ENCODE measurements around the gene ANOS1. TPM values are rescaled to one million over a fixed set of nuclear protein-coding genes. Genes with fewer than 3 reads are reported as not detected.

ANOS1 gene
- total RNA-seq, 1 donor from 2014 or later: 45.7 TPM

DNA sequence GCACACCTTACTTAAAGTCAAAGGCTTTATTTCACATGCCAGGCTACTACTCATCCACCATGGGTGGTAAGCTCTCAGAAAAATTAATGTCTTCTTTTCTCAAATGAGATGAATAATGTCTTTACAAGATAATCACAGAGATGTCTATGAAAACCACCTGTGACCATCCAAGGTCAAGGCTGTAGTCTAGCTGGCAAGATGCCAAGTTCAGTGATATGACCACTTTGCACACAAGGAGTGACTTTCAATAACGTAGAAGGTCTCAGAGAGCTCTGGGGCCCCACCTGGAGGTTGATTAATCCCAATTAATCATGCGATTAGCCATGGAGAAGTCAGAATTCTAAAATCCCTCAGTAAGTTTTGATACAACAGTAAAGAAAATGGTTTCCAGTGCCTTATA lies 20.5 kb downstream of the ANOS1 start:
- Histone ChIP-seq H3K36me3 (no peaks in the 10 kb centered on the region), H2AFZ (replicated peaks) (no peak overlapping the region), H3K9ac (no peak overlapping the region), H3K27ac (no peak overlapping the region), H3K4me3 (no peak overlapping the region), H3K79me2 (ENCODE audit: low read depth) (peaks cover 74% of the 10 kb centered on the region), H4K20me1 (ENCODE audit: low read depth) (no peaks in the 10 kb centered on the region), H3K4me2 (no peak overlapping the region), H3F3A (ENCODE audit: low read depth) (no peaks in the 10 kb centered on the region), H3K9me3 (ENCODE audit: low read depth) (no peaks in the 10 kb centered on the region), H3K27me3 (no peaks in the 10 kb centered on the region), H3K4me1 (no peaks in the 10 kb centered on the region)
- Mint-ChIP-seq H3K4me1 (no peaks in the 10 kb centered on the region), H3K4me3 (no peak overlapping the region), H3K9me3 (peaks cover 6% of the 10 kb centered on the region), H3K36me3 (peaks cover 7% of the 10 kb centered on the region), H3K27me3 (ENCODE audit: insufficient read depth, low read depth) (no peaks in the 10 kb centered on the region), H3K27ac (no peak overlapping the region)
- no peak for TF ChIP-seq EZH2 (IDR thresholded peaks at IDR 0.05)
- TF ChIP-seq, protein P1, sequence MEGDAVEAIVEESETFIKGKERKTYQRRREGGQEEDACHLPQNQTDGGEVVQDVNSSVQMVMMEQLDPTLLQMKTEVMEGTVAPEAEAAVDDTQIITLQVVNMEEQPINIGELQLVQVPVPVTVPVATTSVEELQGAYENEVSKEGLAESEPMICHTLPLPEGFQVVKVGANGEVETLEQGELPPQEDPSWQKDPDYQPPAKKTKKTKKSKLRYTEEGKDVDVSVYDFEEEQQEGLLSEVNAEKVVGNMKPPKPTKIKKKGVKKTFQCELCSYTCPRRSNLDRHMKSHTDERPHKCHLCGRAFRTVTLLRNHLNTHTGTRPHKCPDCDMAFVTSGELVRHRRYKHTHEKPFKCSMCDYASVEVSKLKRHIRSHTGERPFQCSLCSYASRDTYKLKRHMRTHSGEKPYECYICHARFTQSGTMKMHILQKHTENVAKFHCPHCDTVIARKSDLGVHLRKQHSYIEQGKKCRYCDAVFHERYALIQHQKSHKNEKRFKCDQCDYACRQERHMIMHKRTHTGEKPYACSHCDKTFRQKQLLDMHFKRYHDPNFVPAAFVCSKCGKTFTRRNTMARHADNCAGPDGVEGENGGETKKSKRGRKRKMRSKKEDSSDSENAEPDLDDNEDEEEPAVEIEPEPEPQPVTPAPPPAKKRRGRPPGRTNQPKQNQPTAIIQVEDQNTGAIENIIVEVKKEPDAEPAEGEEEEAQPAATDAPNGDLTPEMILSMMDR (IDR thresholded peaks at IDR 0.05): no peak
- no peak for TF ChIP-seq EZH2phosphoT487 (IDR thresholded peaks at IDR 0.05)
- DNase-seq (ENCODE audit: low spot score): no peak

DNA sequence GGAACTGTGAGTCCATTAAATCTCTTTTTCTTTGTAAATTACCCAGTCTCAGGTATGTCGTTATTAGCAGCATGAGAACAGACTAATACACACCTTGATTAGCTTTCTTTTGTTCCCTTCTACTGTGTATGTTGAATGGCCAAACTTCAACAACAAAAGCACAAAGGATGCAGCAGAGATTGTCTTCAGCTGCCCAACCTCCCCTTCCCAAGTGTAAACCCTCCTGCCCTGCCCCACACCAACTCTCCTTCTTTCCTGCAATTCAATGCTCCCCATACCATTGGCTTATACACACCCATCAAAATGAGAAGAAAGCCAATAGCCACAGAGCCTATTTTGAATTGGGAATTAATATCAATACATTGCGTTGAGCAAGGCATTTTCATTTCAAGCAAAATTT lies 27.8 kb downstream of the ANOS1 start:
- no peak overlapping the region for H3K4me3 Mint-ChIP-seq

DNA sequence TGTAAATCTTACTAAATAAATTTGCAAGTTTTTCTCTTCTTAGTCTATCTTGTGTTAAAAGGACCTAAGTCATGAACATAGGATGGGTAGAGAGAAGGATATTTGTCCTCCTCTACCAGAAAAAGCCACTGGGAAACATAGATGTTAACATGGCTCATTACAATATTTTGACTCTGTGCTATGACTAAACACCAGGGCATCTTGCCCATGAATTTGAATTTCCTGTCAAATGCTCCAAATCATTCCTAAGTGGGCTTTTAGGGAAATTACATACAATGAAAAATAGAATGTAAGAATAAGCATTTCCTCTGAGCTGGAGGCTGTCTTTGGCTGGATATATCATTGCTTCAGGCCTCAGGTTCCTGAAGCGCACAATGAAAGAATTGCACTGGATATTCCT lies 39.1 kb downstream of the ANOS1 start:
- Histone ChIP-seq H3K9ac (no peak overlapping the region), H3F3A (ENCODE audit: low read depth) (peaks cover 32% of the 10 kb centered on the region), H3K79me2 (ENCODE audit: low read depth) (peaks cover 11% of the 10 kb centered on the region), H3K27ac (no peak overlapping the region), H4K20me1 (ENCODE audit: low read depth) (no peaks in the 10 kb centered on the region), H3K36me3 (no peaks in the 10 kb centered on the region), H2AFZ (replicated peaks) (no peak overlapping the region), H3K9me3 (ENCODE audit: low read depth) (peaks cover 13% of the 10 kb centered on the region), H3K4me1 (peaks cover 25% of the 10 kb centered on the region), H3K27me3 (no peaks in the 10 kb centered on the region), H3K4me2 (no peak overlapping the region), H3K4me3 (no peak overlapping the region)
- H3K27me3 Mint-ChIP-seq (ENCODE audit: insufficient read depth, low read depth): peaks cover 6% of the 10 kb centered on the region
- no peak for DNase-seq (ENCODE audit: low spot score)
- peaks cover 17% of the 10 kb centered on the region for H3K36me3 Mint-ChIP-seq
- H3K27ac Mint-ChIP-seq: no peak overlapping the region
- TF ChIP-seq, protein P1 (IDR thresholded peaks at IDR 0.05): no peak
- no peak for TF ChIP-seq EZH2phosphoT487 (IDR thresholded peaks at IDR 0.05)
- no peak for TF ChIP-seq EZH2 (IDR thresholded peaks at IDR 0.05)
- no peak overlapping the region for H3K4me3 Mint-ChIP-seq
- peaks cover 9% of the 10 kb centered on the region for H3K9me3 Mint-ChIP-seq
- H3K4me1 Mint-ChIP-seq: peaks cover 28% of the 10 kb centered on the region

More for the DNA sequence above, 27.8 kb downstream of the ANOS1 start:
- peaks cover 7% of the 10 kb centered on the region for H3K36me3 Mint-ChIP-seq
- Histone ChIP-seq H3K27ac (no peak overlapping the region), H3K79me2 (ENCODE audit: low read depth) (peaks cover 80% of the 10 kb centered on the region), H3F3A (ENCODE audit: low read depth) (no peaks in the 10 kb centered on the region), H3K4me2 (no peak overlapping the region), H3K27me3 (no peaks in the 10 kb centered on the region), H3K4me1 (peaks cover 6% of the 10 kb centered on the region), H2AFZ (replicated peaks) (no peak overlapping the region), H4K20me1 (ENCODE audit: low read depth) (no peaks in the 10 kb centered on the region), H3K4me3 (no peak overlapping the region), H3K36me3 (no peaks in the 10 kb centered on the region), H3K9ac (no peak overlapping the region), H3K9me3 (ENCODE audit: low read depth) (no peaks in the 10 kb centered on the region)
- DNase-seq (ENCODE audit: low spot score): no peak
- peaks cover 2% of the 10 kb centered on the region for H3K9me3 Mint-ChIP-seq
- no peaks in the 10 kb centered on the region for H3K27me3 Mint-ChIP-seq (ENCODE audit: insufficient read depth, low read depth)
- H3K4me1 Mint-ChIP-seq: no peaks in the 10 kb centered on the region
- TF ChIP-seq, protein P1 (IDR thresholded peaks at IDR 0.05): no peak
- no peak for TF ChIP-seq EZH2phosphoT487 (IDR thresholded peaks at IDR 0.05)
- TF ChIP-seq EZH2 (IDR thresholded peaks at IDR 0.05): no peak
- H3K27ac Mint-ChIP-seq: no peak overlapping the region

Data from neural progenitor cell (in vitro differentiated cells).